ENCODE data around the gene LRP3. TPM values are rescaled to one million over a fixed set of nuclear protein-coding genes. Genes with fewer than 3 reads are reported as not detected.
"Not testable (repeated sequence)": the region's sequence is repeated elsewhere in the genome, so short reads cannot be mapped to it uniquely, and the experiment has no call there.

The LRP3 gene
- total and polyA plus RNA-seq, 9 donors: 18.0 to 31.1 (median 22.5) TPM

DNA sequence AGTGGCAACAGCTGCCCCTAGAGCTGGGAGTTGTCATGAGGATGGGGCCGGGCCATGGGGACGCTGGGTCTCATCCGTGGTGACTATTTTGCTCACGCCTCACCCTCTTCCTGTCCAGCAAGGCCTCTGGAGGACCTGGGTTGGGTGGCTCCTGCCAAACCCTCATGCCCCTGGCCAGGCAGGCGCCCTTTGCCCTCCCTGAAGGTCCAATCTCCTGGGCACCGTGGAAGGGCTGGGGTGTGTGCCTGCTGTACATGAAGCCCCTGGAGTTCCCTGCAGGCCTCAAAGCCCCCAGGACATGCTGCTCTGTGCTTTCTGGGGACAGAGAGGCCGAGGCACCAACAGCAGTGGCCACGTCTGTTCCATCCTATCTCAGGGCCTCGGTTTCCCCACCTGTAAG, 13.8 kb downstream of the LRP3 start:
- no peaks in the 10 kb centered on the region for H3K27me3 ChIP-seq (ENCODE audit: control insufficient read depth, insufficient read depth, low read length)
- H3K4me3 ChIP-seq (ENCODE audit: low read length): no peak overlapping the region
- WGBS (ENCODE audit: insufficient coverage): 88% methylated on average over 7 of the region's 9 CpGs
- no peak for DNase-seq
- peaks cover 38% of the 10 kb centered on the region for H3K36me3 ChIP-seq (ENCODE audit: control insufficient read depth, insufficient read depth, low read length)
- H3K9me3 ChIP-seq (replicated peaks; ENCODE audit: control insufficient read depth, low read depth, low read length): no peaks in the 10 kb centered on the region
- no peak overlapping the region for H3K27ac ChIP-seq (ENCODE audit: low read length)
- peaks cover 46% of the 10 kb centered on the region for H3K4me1 ChIP-seq (ENCODE audit: control insufficient read depth, insufficient read depth, low read length)

DNA sequence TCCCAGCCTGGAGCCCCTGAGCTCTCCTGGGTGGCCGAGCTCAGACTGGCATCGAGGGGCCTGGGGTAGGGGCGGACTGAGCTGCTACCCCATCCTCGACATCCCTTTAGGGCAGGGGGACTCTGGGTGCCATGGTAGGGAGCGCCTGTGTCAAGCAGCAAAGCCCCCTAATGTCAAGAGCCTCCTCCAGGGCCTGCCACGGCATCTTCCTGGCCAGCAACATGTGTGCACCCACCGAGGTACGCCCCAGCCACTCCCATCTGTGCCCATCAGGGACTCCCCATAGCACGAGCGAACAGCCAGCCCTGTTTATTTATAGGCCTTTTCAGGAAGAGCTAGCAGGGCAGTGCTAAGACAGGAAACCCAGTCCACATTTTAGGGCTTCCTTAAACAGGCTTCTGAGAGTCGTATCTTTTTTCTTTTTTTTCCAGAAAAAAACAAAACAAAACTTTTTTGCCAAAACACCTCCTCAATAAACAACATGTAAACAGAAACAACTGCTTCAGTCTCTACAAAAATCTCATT, 14.3 kb downstream of the LRP3 start:
- H3K4me3 ChIP-seq (ENCODE audit: low read length): no peak overlapping the region
- no peaks in the 10 kb centered on the region for H3K27me3 ChIP-seq (ENCODE audit: control insufficient read depth, insufficient read depth, low read length)
- H3K4me1 ChIP-seq (ENCODE audit: control insufficient read depth, insufficient read depth, low read length): peaks cover 48% of the 10 kb centered on the region
- peaks cover 33% of the 10 kb centered on the region for H3K36me3 ChIP-seq (ENCODE audit: control insufficient read depth, insufficient read depth, low read length)
- 79% methylated on average over 10 of the region's 11 CpGs for WGBS (ENCODE audit: insufficient coverage)
- H3K9me3 ChIP-seq (replicated peaks; ENCODE audit: control insufficient read depth, low read depth, low read length): no peaks in the 10 kb centered on the region
- peak; percentile 40 for DNase-seq
- no peak overlapping the region for H3K27ac ChIP-seq (ENCODE audit: low read length)

- Histone ChIP-seq H3K27me3 (ENCODE audit: control insufficient read depth, insufficient read depth, low read length) (no peaks in the 10 kb centered on the region), H3K4me3 (ENCODE audit: low read length) (no peak overlapping the region), H3K36me3 (ENCODE audit: control insufficient read depth, insufficient read depth, low read length) (peaks cover 28% of the 10 kb centered on the region), H3K9me3 (replicated peaks; ENCODE audit: control insufficient read depth, low read depth, low read length) (no peaks in the 10 kb centered on the region), H3K27ac (ENCODE audit: low read length) (no peak overlapping the region), H3K4me1 (ENCODE audit: control insufficient read depth, insufficient read depth, low read length) (peaks cover 45% of the 10 kb centered on the region)
- whole genome bisulfite sequencing (ENCODE audit: insufficient coverage): 68% methylated on average over 8 of the region's 24 CpGs
- DNase-seq: peak; percentile 80
Observed at GRCh38 chr19:33208904-33209849, 15.0 kb downstream of the LRP3 start.

- peaks cover 23% of the 10 kb centered on the region for H3K36me3 ChIP-seq (ENCODE audit: control insufficient read depth, insufficient read depth, low read length)
- not testable (repeated sequence) for H3K27me3 ChIP-seq (ENCODE audit: control insufficient read depth, insufficient read depth, low read length)
Observed at GRCh38 chr19:33209850-33210230, 15.7 kb downstream of the LRP3 start.

GRCh38 chr19:33210266-33210940, 16.3 kb downstream of the LRP3 start:
- Histone ChIP-seq H3K4me1 (ENCODE audit: control insufficient read depth, insufficient read depth, low read length) (peaks cover 45% of the 10 kb centered on the region), H3K27me3 (ENCODE audit: control insufficient read depth, insufficient read depth, low read length) (no peaks in the 10 kb centered on the region), H3K36me3 (ENCODE audit: control insufficient read depth, insufficient read depth, low read length) (peaks cover 20% of the 10 kb centered on the region), H3K4me3 (ENCODE audit: low read length) (no peak overlapping the region), H3K9me3 (replicated peaks; ENCODE audit: control insufficient read depth, low read depth, low read length) (no peaks in the 10 kb centered on the region), H3K27ac (ENCODE audit: low read length) (no peak overlapping the region)
- DNase-seq: no peak
- 86% methylated on average over 14 of the region's 22 CpGs for WGBS (ENCODE audit: insufficient coverage)

More at GRCh38 chr19:33209850-33210230, 15.7 kb downstream of the LRP3 start:
- 80% methylated on average over 5 of the region's 7 CpGs for WGBS (ENCODE audit: insufficient coverage)
- not testable (repeated sequence) for H3K27ac ChIP-seq (ENCODE audit: low read length); DNase-seq; H3K4me3 ChIP-seq (ENCODE audit: low read length); H3K9me3 ChIP-seq (replicated peaks; ENCODE audit: control insufficient read depth, low read depth, low read length)
- peaks cover 45% of the 10 kb centered on the region for H3K4me1 ChIP-seq (ENCODE audit: control insufficient read depth, insufficient read depth, low read length)

- no peak overlapping the region for H3K4me3 ChIP-seq (ENCODE audit: low read length)
- no peaks in the 10 kb centered on the region for H3K27me3 ChIP-seq (ENCODE audit: control insufficient read depth, insufficient read depth, low read length)
- H3K36me3 ChIP-seq (ENCODE audit: control insufficient read depth, insufficient read depth, low read length): peaks cover 9% of the 10 kb centered on the region
- peak overlapping the region; percentile 94 for H3K27ac ChIP-seq (ENCODE audit: low read length)
- peaks cover 45% of the 10 kb centered on the region for H3K4me1 ChIP-seq (ENCODE audit: control insufficient read depth, insufficient read depth, low read length)
- 37% methylated on average over 16 of the region's 17 CpGs for WGBS (ENCODE audit: insufficient coverage)
- peak; percentile 98 for DNase-seq
- H3K9me3 ChIP-seq (replicated peaks; ENCODE audit: control insufficient read depth, low read depth, low read length): no peaks in the 10 kb centered on the region
Observed at GRCh38 chr19:33211794-33212435, 17.8 kb downstream of the LRP3 start.

GRCh38 chr19:33212436-33213172, 18.5 kb downstream of the LRP3 start:
- Histone ChIP-seq H3K4me3 (ENCODE audit: low read length) (no peak overlapping the region), H3K9me3 (replicated peaks; ENCODE audit: control insufficient read depth, low read depth, low read length) (no peaks in the 10 kb centered on the region), H3K27ac (ENCODE audit: low read length) (peak overlapping the region; percentile 94), H3K36me3 (ENCODE audit: control insufficient read depth, insufficient read depth, low read length) (peaks cover 5% of the 10 kb centered on the region), H3K27me3 (ENCODE audit: control insufficient read depth, insufficient read depth, low read length) (no peaks in the 10 kb centered on the region), H3K4me1 (ENCODE audit: control insufficient read depth, insufficient read depth, low read length) (peaks cover 42% of the 10 kb centered on the region)
- 69% methylated on average over 23 of the region's 30 CpGs for WGBS (ENCODE audit: insufficient coverage)
- DNase-seq: no peak

DNA sequence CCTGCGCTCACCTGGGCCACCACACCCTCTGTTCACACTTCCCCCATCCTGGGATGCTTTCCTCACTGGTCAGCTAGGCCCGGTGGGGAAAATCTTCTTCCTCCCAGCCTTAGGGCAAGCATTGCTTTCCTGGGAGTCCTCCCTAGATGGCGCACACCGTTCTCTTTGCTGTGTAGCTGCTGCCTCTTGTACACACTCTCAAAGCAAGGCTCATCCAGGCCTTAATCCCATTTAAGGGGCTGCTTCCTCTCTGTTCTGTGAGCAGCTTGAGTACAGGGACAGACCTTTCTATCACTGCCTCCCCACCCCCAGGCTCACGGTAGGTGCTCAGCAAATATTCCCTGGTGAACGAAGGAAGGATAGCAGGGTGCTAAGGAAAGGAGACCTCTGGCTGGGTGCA, 20.5 kb downstream of the LRP3 start:
- peak; percentile 59 for DNase-seq
- H3K4me1 ChIP-seq (ENCODE audit: control insufficient read depth, insufficient read depth, low read length): peaks cover 34% of the 10 kb centered on the region
- WGBS (ENCODE audit: insufficient coverage): 40% methylated on average over 6 of the region's 6 CpGs

DNA sequence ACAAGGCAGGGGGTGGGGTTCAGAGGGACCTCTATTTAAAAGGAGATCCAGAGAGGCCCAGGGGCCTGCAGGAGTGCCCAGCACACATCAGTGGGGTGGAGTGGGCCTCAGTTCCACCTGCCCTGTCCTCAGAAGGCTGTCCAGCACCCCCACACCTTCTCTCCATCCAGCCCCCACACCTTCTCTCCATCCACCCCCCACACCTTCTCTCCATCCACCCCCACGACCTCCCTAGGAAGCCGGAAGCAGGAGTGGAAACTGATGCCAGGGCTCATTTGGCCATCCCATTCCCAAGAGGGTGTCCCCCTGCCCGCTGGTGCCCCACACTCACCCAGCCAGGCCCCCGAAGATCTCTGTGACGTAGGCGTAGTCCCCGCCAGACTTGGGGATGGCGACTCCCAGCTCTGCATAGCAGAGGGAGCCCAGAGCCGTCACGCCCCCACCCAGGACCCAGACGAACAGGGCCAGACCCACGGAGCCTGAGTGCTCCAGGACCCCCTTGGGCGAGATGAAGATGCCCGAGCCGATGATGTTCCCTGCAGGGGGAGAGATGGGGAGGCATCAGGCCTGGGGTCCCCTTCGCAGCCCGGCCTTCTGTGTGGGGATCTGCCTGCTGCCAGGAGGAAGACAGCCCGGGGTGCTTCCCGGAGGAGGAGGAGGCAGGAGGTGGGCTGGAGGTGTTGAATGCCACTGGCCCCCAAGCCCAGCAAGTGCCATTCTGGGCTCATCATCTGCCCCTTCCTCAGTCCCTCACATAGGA, 21.5 kb downstream of the LRP3 start:
- H3K9me3 ChIP-seq (replicated peaks; ENCODE audit: control insufficient read depth, low read depth, low read length): no peaks in the 10 kb centered on the region
- no peak for DNase-seq
- WGBS (ENCODE audit: insufficient coverage): 88% methylated on average over 11 of the region's 19 CpGs
- H3K4me3 ChIP-seq (ENCODE audit: low read length): no peak overlapping the region
- peaks cover 4% of the 10 kb centered on the region for H3K27me3 ChIP-seq (ENCODE audit: control insufficient read depth, insufficient read depth, low read length)
- peaks cover 29% of the 10 kb centered on the region for H3K4me1 ChIP-seq (ENCODE audit: control insufficient read depth, insufficient read depth, low read length)
- no peaks in the 10 kb centered on the region for H3K36me3 ChIP-seq (ENCODE audit: control insufficient read depth, insufficient read depth, low read length)
- no peak overlapping the region for H3K27ac ChIP-seq (ENCODE audit: low read length)

More for the DNA sequence above, 20.5 kb downstream of the LRP3 start:
- no peak overlapping the region for H3K4me3 ChIP-seq (ENCODE audit: low read length)
- no peaks in the 10 kb centered on the region for H3K36me3 ChIP-seq (ENCODE audit: control insufficient read depth, insufficient read depth, low read length)
- H3K9me3 ChIP-seq (replicated peaks; ENCODE audit: control insufficient read depth, low read depth, low read length): no peaks in the 10 kb centered on the region
- no peak overlapping the region for H3K27ac ChIP-seq (ENCODE audit: low read length)
- peaks cover 2% of the 10 kb centered on the region for H3K27me3 ChIP-seq (ENCODE audit: control insufficient read depth, insufficient read depth, low read length)
